A673 (cell line): Measurements from ENCODE around the gene BPNT1. TPM values are rescaled to one million over a fixed set of nuclear protein-coding genes. Genes with fewer than 3 reads are reported as not detected.
"Not testable (repeated sequence)": the region's sequence is repeated elsewhere in the genome, so short reads cannot be mapped to it uniquely, and the experiment has no call there.

Source experiments
- BruUV-seq: library from RNA; stranded (reverse); fragments of 400-500 nt; replicated peaks from 2 replicates; lab custom pipeline; 2021; lab: Mats Ljungman, UMichigan
- CTCF ChIA-PET: fragments of 300-600 bp; sonication (Branson Sonifier 250); formaldehyde crosslinking; loops from one replicate; lab custom pipeline; 2022; ENCODE audit warnings: antibody characterized with exemption; lab: Charles Lee
- POLR2A ChIA-PET: fragments of 300-600 bp; sonication (Branson Sonifier 250); formaldehyde crosslinking; loops from one replicate; lab custom pipeline; 2022; ENCODE audit warnings: antibody characterized with exemption; ENCODE audit not compliant: low non-redundant PET; lab: Charles Lee
- DNase-seq: peaks from one replicate; pipeline ENCODE4 v3.0.0-alpha.2; 2015; ENCODE audit warnings: low spot score
- H3K27ac ChIP-seq: fragments of 200-600 bp; sonication (generic); 2 replicates; pipeline ENCODE4 v1.5.1; 2016; ENCODE audit warnings: mixed run types, low read depth, mild to moderate bottlenecking, mixed read lengths, antibody characterized with exemption, low read length; ENCODE audit not compliant: poor library complexity, severe bottlenecking
- H3K27me3 ChIP-seq: fragments of 200-600 bp; sonication (generic); replicated peaks from 2 replicates; pipeline ENCODE4 v1.6.1; 2017; ENCODE audit warnings: mixed run types, low read depth, mild to moderate bottlenecking, mixed read lengths, antibody characterized with exemption, low read length; ENCODE audit not compliant: insufficient read depth, poor library complexity
- H3K36me3 ChIP-seq: fragments of 200-600 bp; sonication (generic); 2 replicates; pipeline ENCODE4 v1.6.1; 2016; ENCODE audit warnings: mixed run types, mild to moderate bottlenecking, mixed read lengths, antibody characterized with exemption, low read length; ENCODE audit not compliant: insufficient read depth, poor library complexity, severe bottlenecking
- H3K4me1 ChIP-seq: fragments of 200-600 bp; sonication (generic); 2 replicates; pipeline ENCODE4 v1.6.1; 2017; ENCODE audit warnings: mixed run types, mild to moderate bottlenecking, mixed read lengths, antibody characterized with exemption, low read length; ENCODE audit not compliant: insufficient read depth, poor library complexity, severe bottlenecking
- H3K4me3 ChIP-seq: fragments of 200-600 bp; sonication (generic); 2 replicates; pipeline ENCODE4 v1.5.1; 2016; ENCODE audit warnings: low read depth, mixed run types, mild to moderate bottlenecking, mixed read lengths, low read length; ENCODE audit not compliant: poor library complexity, severe bottlenecking
- H3K9me3 ChIP-seq: fragments of 200-600 bp; sonication (generic); 2 replicates; pipeline ENCODE4 v1.6.1; 2016; ENCODE audit warnings: mixed run types, low read depth, mild to moderate bottlenecking, mixed read lengths, antibody characterized with exemption, low read length; ENCODE audit not compliant: poor library complexity, severe bottlenecking
- CTCF ChIP-seq: fragments of 300-800, 200-600 bp; sonication (generic); conservative IDR thresholded peaks from 2 replicates; pipeline ENCODE4 v1.5.1; 2017; ENCODE audit warnings: low read depth, mild to moderate bottlenecking, antibody characterized with exemption, low read length, moderate library complexity, mixed read lengths
- EZH2 ChIP-seq: fragments of 200-600 bp; sonication (generic); IDR thresholded peaks from 2 replicates; pipeline ENCODE4 v1.6.1; 2017; ENCODE audit warnings: borderline replicate concordance, low read depth, mild to moderate bottlenecking, mixed read lengths, antibody characterized with exemption, low read length; ENCODE audit not compliant: poor library complexity, severe bottlenecking
- intact Hi-C: fragments of 100-400 bp; cut with micrococcal nuclease; formaldehyde crosslinking; loops from one replicate; pipeline ENCODE4 v1.10.0; 2022; ENCODE audit not compliant: unreplicated experiment
- total RNA-seq: library from RNA; stranded (reverse); gene quantifications from 2 replicates; pipeline ENCODE4 v1.2.3, GENCODE V29; 2021

BPNT1 gene
- total RNA-seq, 1 experiment from 2014 or later: 23.5 TPM

DNA sequence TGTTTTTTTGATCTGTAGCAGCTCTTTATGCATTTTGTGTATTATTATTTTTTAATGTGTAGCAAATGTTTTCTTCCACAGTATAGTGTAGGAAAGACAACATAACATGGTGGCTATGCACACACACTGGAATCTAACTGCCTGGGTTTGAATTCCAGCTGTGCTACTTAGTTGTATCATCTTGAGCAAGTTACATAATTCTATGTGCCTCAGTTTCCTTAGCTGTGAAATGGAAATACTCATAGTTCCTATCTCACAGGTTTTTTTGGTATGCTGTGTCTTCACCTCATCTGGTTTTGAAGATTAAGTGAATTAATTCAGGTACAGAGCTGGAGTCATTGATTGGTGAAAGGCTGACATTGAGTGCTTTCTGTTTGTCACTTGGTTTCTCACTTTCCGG is 3.1 kb upstream of the BPNT1 start:
- no peaks in the 10 kb centered on the region for H3K27me3 ChIP-seq
- H3K4me3 ChIP-seq: no peak overlapping the region
- no peak for DNase-seq
- ChIA-PET POLR2A (no interaction called here), CTCF (no interaction called here)
- H3K27ac ChIP-seq: no peak overlapping the region
- TF ChIP-seq EZH2 (no peak), CTCF (no peak)
- no TSS peak for BruUV-seq
- H3K9me3 ChIP-seq: no peaks in the 10 kb centered on the region
- H3K4me1 ChIP-seq: peaks cover 5% of the 10 kb centered on the region
- intact Hi-C loops: no loop called here
- peaks cover 13% of the 10 kb centered on the region for H3K36me3 ChIP-seq

- CTCF ChIA-PET, H3K27ac ChIP-seq, H3K4me3 ChIP-seq, H3K9me3 ChIP-seq, H3K36me3 ChIP-seq, intact Hi-C loops, H3K27me3 ChIP-seq, H3K4me1 ChIP-seq, POLR2A ChIA-PET, BruUV-seq: not testable (repeated sequence)
- peak; percentile 27; the same call in 1 of the 2 replicates for TF ChIP-seq CTCF
- peak; percentile 13 for DNase-seq
Measured at GRCh38 chr1:220086261-220086686, 3.3 kb downstream of the BPNT1 start.

DNA sequence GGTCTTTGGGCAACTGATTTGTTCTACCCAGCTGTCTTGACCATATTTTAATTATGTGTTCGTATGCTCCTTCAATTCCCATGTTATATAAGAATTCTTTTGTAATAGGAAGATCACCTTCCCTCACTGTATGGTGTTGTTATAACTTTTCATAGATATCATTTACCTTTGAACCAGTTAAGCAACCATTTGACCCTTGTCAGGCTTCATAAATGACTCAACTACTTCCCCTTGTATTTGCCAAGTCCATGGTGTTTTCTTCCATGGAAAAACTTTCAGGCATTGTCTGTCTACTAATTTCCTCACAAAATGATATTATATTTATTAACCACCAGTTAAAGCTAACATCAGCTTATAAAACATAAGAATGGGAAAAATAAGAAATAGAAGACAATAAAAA is 5.1 kb downstream of the BPNT1 start:
- ChIA-PET POLR2A (no interaction called here), CTCF (no interaction called here)
- TF ChIP-seq EZH2: no peak
- no peak for TF ChIP-seq CTCF
- H3K36me3 ChIP-seq: no peaks in the 10 kb centered on the region
- no peaks in the 10 kb centered on the region for H3K4me1 ChIP-seq
- H3K9me3 ChIP-seq: no peaks in the 10 kb centered on the region
- H3K27me3 ChIP-seq: no peaks in the 10 kb centered on the region
- DNase-seq: no peak
- intact Hi-C loops: no loop called here
- no peak overlapping the region for H3K4me3 ChIP-seq
- no peak overlapping the region for H3K27ac ChIP-seq
- BruUV-seq: no TSS peak
